GM21381 (cell line): ENCODE results near the gene RCOR3.
A peak's percentile ranks its signal among the peaks of the same experiment; 100 is the strongest.
"Not testable (repeated sequence)": the region's sequence is repeated elsewhere in the genome, so short reads cannot be mapped to it uniquely, and the experiment has no call there.

Experiments
- ATAC-seq: cut with Tn5 transposase; IDR thresholded peaks from one replicate; pipeline ENCODE4 v1.9.1; 2021; ENCODE audit warnings: mild to moderate bottlenecking, moderate library complexity; ENCODE audit not compliant: unreplicated experiment

The RCOR3 gene

DNA sequence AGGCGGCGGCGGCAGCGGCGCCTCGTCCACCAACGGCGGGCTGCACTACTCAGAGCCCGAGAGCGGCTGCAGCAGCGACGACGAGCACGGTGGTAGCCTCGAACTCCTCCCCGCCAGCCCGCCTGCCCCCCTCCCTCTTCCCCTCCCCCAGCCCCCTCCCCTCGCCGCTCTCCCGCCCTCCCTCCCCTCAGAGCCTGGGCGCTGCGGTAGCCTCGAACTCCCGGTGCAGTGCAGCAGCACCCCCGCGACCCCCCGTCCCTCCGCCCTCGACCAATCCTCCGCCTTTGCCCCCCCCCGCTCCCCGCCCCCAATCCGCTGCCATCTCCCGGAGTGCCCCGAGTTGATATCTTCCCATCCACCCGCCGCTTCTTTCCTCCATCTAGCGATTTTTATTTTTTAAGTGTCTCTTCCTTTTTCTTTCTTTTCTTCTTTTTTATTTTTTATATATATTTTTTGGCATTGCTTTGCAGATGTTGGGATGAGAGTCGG, 516 bp downstream of the RCOR3 start:
- peak; percentile 3 for ATAC-seq

DNA sequence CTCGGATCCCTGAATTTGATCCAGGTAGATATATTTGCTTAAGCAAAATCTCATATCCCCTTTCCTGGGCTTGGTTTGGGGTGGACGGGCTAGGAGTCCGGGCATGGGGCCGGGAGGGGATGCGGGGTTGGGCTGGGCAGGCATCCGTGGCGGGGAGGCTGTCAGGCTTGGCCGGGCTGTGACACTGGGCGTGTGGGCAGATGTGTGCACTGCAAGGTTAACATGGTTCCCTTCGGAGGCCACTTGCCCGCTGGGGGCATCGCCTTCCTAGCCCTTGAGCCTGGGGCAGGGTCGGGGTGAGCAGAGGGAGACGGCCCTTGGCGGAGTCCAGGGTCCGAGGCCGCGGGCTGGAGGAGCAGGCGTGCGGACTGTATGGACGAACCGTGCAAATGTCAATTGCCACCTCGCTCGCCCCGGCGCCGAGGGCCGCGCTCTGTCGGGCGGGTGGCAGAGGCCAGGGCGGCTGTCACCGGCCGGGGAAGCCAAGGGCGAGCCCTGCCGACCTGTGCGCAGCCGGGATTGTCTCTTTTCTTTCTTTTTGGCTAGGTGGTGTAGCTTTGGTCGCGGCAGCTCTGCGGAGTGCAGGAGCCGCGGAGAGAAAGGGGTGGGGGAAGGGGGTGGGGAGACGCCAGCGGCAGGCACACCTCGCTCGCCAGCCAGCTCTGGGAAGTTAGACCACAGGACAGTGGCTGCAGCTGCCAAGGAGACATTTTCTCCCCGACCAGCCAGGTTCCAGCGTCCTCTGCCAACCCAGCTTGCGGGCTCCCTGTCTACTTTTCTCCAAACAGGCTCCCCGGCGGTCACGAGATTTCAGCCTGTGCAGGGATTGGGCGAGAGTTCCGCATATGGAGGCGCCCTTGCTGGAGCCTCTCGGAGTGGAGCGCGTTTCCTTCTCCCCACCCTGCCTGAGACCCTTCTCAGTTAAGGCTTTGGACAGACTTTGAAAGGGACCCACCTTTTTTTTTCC, 1.3 kb downstream of the RCOR3 start:
- ATAC-seq, result peak; percentile 34

DNA sequence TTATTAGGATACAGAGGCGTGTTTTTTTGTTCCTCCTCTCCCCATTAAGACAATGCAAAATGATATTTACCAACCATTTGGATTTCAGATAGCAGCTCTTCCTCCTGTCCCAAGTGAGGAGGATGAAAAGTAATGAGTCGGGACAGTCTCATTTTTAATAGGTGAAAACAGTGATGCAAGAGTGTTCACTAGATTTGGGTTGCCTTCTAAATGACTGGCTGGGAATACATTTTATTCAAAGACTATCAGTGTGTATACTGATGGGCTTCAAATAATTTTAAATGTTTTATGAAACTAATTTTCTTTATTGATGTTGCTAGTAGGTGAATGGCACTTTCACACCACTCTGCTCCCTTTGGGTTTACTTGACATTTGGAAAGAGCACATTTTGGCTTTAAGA, 2.1 kb downstream of the RCOR3 start:
- no peak for ATAC-seq

DNA sequence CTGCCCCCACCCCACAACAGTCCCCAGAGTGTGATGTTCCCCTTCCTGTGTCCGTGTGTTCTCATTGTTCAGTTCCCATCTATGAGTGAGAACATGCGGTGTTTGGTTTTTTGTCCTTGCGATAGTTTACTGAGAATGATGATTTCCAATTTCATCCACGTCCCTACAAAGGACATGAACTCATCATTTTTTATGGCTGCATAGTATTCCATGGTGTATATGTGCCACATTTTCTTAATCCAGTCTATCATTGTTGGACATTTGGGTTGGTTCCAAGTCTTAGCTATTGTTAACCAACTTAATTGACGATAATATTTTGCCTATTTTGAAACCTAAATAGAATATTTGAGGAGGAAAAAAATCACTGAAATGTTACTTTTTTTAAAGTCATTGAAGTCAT, 3.9 kb downstream of the RCOR3 start:
- ATAC-seq, result not testable (repeated sequence)

DNA sequence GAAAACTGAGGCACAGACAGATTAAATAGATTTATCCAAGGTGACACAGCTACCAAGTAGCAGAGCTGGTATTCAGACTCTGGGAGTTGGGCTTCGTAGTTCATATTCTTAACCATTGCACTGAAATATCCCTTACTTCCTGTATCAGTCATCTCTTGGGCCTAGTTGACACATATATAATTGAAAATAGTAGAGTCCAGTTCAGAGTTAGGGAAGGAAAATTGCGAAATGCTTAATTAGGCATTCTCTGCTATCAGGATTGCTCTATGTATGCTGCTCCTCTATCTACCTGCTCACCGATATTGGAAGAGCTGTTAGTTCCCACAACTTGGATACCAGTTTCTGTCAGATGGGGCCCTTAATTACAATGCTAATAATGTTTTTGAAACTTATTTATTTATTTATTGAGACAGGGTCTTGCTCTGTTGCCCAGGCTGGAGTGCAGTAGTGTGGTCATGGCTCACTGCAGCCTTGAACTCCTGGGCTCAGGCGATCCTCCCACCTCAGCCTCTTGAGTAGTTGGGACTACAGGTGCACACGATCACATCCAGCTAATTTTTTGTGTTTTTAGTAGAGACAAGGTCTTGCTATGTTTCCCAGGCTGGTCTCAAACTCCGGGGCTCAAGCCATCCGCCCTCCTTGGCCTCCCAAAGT, 8.2 kb downstream of the RCOR3 start:
- ATAC-seq, result no peak

DNA sequence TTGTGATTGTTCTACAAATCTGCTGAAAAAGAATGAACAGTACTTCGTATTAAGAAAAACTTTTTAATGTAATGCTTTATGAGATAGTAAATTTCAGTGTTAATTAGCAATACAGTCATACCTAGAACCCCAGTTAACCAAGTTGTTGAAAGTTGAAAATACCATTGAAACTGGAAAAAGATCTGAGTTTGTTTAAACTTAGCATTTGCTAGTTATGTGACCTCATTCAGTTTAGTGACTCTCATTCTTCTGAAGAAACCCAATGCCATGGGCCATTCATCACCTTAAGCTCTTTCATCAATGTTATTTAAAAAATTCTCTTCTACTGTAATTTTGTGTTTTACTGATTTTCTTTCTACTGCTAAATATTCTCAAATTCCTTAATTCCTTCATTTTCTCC, 20.2 kb downstream of the RCOR3 start:
- ATAC-seq, result no peak

DNA sequence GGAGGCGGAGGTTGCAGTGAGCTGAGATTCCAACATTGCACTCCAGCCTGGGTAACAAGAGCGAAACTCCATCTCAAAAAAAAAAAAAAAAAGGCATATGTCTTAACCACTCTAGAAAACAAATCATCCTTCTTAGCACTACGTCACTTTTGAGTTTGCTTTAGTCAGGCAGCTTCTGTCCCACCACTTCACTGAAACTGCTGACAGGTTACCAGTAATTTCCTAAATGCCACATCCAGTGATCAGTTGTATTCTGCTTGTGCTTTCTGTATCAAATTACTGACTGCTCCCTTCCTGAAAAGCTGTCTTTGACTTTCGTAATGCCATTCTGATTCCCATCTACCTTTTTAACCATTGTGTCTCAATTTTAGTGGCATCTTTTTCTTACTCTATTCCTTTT, 21.7 kb downstream of the RCOR3 start:
- no peak for ATAC-seq

DNA sequence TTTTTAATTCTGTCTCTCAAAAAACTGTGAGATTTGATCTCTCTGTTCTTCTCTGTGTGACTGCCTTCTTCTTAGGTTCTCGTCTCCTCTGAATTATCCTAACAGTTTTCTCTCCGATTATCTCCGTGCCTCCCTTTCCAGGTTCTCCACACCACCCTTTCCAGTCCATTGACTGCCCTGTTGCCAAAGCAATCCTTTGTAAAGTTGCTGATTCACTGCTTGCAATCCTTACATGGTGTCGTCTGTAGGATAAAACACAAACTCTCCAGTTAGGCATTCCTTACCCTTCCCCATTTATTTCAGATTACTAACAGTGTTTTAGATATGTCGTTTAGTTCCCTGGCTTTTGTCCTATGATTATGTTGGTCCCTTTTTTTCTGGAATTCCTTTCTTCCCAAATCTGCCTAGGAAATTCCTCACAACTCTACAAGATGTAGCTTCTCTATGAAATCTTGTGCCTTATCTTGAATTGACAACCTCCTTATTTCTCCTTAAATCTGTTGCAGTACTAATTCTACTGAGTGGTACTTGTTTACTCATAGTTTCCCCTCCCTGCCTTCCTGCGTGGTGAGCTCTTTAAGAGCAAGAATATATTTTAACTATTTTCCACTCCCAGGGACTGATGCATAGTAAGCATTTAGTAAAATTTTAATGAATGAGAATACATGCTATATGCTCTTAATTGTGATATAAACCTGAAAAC, 22.3 kb downstream of the RCOR3 start:
- ATAC-seq, result no peak

DNA sequence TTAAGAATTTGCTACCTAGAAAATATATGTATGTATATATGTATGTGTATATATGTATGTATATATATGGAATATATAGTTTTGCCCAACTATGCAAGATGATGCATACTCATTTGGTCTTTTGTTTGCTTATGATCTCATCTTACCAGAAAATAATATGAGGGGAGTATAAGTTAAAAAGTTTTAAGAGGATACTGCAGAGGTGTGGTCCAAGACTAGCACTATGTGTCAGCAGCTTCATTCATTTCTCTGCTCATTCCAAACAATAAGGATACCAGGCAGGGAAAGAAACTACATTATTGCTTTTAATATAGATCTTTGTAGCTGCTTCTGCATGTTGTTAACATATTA, 22.8 kb downstream of the RCOR3 start:
- ATAC-seq, result no peak

DNA sequence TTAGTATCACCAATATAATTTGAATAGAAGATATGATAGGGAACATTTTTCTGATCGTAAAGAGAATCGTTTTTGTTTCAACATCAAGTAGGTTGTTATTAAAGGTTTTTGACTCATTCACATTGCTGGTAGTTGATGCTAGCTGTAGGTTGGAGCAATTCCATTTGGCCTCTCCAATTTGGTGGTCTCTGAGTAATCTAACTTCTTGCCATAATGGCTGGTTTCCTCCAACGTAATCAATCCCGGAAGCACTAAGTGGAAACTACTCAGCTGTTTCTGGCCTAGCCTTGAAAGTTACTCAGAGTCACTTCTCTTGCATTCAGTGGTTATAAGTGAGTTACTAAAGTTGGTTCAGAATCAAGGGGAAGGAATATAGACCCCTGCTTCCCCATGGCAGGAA, 26.0 kb downstream of the RCOR3 start:
- ATAC-seq, result no peak

DNA sequence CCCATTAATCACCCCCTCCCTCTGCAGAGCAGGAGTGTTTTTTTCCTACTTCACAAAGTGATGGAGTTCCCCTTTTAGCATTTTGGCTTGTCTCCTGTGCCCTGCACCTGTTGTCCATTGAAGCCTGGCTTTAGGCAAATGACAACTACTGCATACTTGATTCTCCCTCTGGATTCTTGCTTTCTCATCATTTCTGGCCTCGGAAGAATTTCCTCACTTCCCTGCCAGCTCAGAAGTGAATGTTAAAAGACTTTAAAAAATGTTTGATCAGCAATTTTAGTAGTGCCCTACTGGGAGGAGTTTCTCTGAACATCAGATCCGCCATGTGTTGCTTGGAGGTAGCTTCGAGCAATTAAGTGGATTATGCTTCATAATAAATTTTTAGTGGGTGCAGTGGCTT, 28.1 kb downstream of the RCOR3 start:
- ATAC-seq, result no peak

DNA sequence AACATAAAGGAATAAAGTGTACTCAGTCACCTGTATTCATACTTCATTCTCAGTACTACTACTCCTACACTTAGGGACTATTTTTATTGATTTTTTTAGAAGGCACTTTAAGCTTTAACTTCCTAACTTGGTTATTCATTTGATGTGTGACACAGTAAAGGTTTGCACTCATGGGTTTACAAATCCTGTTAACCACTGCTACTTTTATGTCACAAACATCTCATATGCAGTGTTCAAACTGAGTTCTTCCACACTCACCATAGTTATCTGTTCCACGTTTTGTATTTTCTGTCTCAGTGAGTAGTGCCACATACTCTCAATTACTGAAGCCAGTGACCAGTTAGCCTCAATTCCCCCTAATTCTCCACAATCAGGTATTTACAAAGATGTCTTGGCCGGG, 33.2 kb downstream of the RCOR3 start:
- no peak for ATAC-seq

DNA sequence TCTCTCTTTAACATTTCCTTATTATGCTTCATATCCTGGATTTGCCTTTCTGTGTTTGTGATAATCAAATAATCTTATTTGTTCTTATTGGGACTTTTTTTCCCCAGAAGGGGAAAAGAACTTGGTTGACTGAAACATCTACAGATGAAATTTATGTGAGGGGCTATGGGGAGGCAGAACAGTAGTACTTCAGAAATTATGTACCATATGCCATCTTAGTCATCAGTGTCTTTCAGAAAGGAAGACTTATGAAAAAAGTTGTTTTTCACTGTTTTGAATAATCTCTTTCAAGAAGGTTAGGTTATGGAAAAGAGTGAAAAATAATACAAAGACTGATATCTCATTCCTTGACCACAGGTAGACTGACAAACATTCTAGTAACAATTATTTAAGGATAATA, 37.2 kb downstream of the RCOR3 start:
- no peak for ATAC-seq

DNA sequence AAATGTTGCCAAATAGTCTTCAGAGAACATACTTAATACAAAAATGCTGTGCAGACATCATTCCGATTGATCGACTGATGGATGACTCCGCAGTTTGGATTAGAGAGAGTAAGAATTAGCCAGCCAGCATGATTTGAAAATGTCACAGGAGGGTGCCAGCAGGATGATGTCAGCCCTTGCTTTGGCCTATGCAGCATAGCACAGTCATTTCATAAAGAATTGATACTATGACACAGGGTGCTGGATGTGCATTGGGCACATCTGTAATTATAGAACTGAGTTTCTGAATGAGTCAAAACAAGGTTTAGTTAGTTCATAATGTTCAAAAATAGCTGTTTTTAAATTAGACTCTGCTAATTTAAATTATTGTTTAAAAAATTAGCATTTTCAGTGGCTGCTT, 45.9 kb downstream of the RCOR3 start:
- ATAC-seq, result peak; percentile 97

DNA sequence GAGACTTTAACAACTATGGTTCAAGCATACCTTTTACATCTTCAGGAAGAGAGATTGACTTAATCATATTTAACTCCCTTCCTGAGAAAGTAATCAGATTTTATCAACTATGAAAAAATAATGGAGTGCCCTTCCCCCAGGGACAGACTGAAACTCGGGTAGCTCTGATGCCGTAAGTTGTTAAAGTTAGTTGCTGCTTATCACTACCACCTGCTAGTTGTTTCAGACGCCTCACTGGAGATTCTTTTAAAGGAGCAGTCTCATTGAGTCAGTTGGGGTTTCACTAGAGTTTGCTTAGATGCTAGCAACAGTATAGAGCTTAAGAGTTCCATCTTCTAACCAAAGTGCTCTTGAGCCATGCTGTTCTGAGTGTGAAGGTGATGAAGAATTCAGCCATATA, 50.5 kb downstream of the RCOR3 start:
- ATAC-seq, result no peak

DNA sequence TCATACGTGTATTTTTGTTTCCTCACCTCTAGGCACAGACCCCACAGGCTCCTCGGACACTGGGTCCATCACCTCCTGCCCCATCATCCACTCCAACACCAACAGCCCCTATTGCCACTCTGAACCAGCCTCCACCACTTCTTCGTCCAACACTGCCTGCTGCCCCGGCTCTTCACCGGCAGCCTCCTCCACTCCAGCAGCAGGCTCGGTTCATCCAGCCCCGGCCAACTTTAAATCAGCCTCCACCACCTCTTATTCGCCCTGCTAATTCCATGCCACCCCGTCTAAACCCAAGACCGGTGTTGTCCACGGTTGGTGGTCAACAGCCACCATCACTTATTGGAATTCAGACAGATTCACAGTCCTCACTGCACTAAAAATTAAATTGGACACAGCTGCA, 54.2 kb downstream of the RCOR3 start:
- ATAC-seq, result no peak

DNA sequence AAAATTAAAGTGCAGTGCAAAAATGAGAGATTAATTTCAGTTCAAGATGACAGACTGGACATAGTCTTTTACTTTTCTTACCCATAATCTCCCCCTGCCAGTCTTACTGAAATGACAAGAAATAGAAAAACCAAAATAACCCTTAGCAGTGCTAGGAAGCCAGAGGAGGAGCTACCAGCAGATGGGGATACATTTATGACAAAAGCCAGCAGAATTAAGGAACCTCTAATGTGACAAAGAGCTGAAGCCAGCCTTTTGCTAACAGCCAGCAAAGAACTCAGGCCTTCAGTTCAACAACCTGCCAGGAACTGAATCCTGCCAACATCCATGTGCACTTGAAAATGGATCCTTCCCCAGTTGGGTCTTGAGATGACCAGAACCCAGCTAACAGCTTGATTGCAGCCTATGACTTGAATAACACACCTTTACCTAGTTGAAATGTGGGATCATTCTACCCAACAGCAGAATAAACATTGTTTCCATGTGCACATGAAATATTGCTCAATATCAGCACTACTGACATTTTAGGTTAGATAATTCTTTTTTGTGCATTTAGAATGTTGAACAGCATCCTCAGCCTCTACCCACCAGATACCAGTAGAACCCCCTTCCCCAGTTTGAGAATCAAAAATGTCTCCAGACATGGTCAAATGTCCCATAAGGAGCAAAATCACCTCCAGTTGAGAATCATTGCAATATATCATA, 59.6 kb downstream of the RCOR3 start:
- no peak for ATAC-seq

DNA sequence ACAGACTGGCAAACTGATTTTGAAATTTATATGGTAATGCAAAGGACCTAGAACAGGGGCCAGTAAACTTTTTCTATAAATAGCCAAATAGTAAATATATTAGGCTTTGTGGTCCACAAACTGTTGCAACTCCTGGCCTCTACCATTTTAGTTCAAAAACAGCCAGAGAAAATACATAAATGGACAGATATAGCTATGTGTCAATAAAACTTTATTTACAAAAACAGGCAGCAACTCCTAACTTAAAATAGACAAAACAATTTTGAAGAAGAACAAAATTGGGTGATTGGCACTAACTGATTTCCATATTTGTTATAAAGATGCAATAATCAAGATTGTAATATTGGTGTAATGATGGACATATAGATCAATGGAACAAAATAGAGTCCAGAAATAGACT, 60.7 kb downstream of the RCOR3 start:
- no peak for ATAC-seq

DNA sequence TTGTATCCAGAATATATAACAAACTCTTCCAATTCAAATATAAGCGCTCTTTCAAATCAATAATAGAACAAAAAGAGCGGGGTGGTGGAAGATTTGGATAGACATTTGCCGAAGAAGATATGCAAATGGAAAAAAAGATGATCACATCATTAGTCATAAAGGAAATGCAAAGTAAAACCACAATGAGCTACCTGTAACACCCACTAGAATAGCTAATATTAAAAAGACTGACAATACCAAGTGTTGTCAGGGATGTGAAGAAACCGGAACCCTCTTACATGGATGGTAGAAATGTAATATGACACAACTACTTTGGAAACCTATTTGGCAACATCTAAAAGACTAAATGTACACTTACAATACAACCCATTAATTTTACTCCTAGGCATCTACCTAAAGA, 61.8 kb downstream of the RCOR3 start:
- ATAC-seq, result no peak

DNA sequence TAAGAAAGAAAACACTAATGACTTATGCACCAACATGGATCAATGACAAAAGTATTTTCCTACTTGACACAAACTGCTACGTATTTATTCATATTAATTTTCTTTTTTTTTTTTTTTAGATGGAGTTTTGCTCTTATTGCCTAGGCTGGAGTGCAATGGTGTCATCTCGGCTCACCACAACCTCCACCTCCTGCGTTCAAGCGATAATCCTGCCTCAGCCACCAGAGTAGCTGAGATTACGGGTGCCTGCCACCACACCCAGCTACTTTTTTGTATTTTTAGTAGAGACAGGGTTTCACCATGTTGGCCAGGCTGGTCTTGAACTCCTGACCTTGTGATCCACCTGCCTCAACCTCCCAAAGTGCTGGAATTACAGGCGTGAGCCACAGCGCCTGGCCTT, 62.5 kb downstream of the RCOR3 start:
- not testable (repeated sequence) for ATAC-seq
